Panc1 (cell line): Measurements from ENCODE around the gene OTOP2. TPM values are rescaled to one million over a fixed set of nuclear protein-coding genes. Genes with fewer than 3 reads are reported as not detected.

Experiments
- ATAC-seq: fragments of 200-7000 bp; cut with Tn5 transposase; 2 replicates; pipeline ENCODE4 v1.9.1; 2020; ENCODE audit warnings: mild to moderate bottlenecking, moderate library complexity
- BruUV-seq: library from RNA; stranded (reverse); fragments of 400-500 nt; replicated peaks from 2 replicates; lab custom pipeline; 2021; lab: Mats Ljungman, UMichigan
- CTCF ChIA-PET: fragments of 300-600 bp; sonication (Branson Sonifier 250); formaldehyde crosslinking; loops from one replicate; lab custom pipeline; 2022; ENCODE audit warnings: antibody characterized with exemption; lab: Charles Lee
- POLR2A ChIA-PET: fragments of 300-600 bp; sonication (Branson Sonifier 250); formaldehyde crosslinking; loops from one replicate; lab custom pipeline; 2022; ENCODE audit warnings: antibody characterized with exemption; lab: Charles Lee
- DNase-seq: peaks from one replicate; pipeline ENCODE4 v3.0.0-alpha.2; 2010; ENCODE audit warnings: low read depth, low spot score
- H3K27ac ChIP-seq: 2 replicates; pipeline ENCODE4 v1.5.1; 2011; ENCODE audit warnings: mild to moderate bottlenecking, low read length, inconsistent platforms
- H3K27me3 ChIP-seq: fragments of 200-500 bp; sonication (Bioruptor generic); 2 replicates; pipeline ENCODE4 v1.6.0; 2014; ENCODE audit warnings: low read length, inconsistent platforms; ENCODE audit not compliant: control insufficient read depth, insufficient read depth
- H3K36me3 ChIP-seq: fragments of 200-500 bp; sonication (Bioruptor generic); 2 replicates; pipeline ENCODE4 v1.5.1; 2014; ENCODE audit warnings: inconsistent platforms, mild to moderate bottlenecking, low read length, moderate library complexity; ENCODE audit not compliant: control insufficient read depth, insufficient read depth
- H3K4me1 ChIP-seq: 2 replicates; pipeline ENCODE4 v1.5.1; 2011; ENCODE audit warnings: inconsistent platforms, mild to moderate bottlenecking, low read length, moderate library complexity; ENCODE audit not compliant: control insufficient read depth, insufficient read depth
- H3K4me3 ChIP-seq, 2 experiments: 2 replicates each; pipeline ENCODE4 v1.5.1; 2011 to 2012; ENCODE audit warnings: low read depth in 2 of 2, low read length in 2 of 2, mild to moderate bottlenecking in 2 of 2, inconsistent platforms in 1 of 2, moderate library complexity in 1 of 2
- H3K9me3 ChIP-seq: fragments of 200-500 bp; sonication (Bioruptor generic); 2 replicates; pipeline ENCODE4 v1.5.1; 2014; ENCODE audit warnings: low read depth, mild to moderate bottlenecking, inconsistent platforms, low read length, moderate library complexity; ENCODE audit not compliant: control insufficient read depth, insufficient read depth
- CTCF ChIP-seq: fragments of 450-650 bp; IDR thresholded peaks from 2 replicates; pipeline ENCODE4 v1.5.1; 2017; ENCODE audit warnings: mild to moderate bottlenecking
- POLR2AphosphoS5 ChIP-seq: IDR thresholded peaks from 2 replicates; pipeline ENCODE4 v1.6.1; 2012; ENCODE audit warnings: mild to moderate bottlenecking, low read depth, low read length, moderate library complexity
- REST ChIP-seq, 2 experiments: IDR thresholded peaks; 2 replicates each; pipeline ENCODE4 v1.6.1; 2011 to 2012; ENCODE audit warnings: low read depth in 2 of 2, control low read depth in 1 of 2, low read length in 1 of 2, mild to moderate bottlenecking in 1 of 2, moderate library complexity in 1 of 2; ENCODE audit not compliant: insufficient read depth in 1 of 2
- SIN3A ChIP-seq: IDR thresholded peaks from 2 replicates; pipeline ENCODE4 v1.6.1; 2012; ENCODE audit warnings: low read depth, mild to moderate bottlenecking, low read length, moderate library complexity, borderline replicate concordance; ENCODE audit not compliant: insufficient read depth
- TCF7L2 ChIP-seq: IDR thresholded peaks from 2 replicates; pipeline ENCODE4 v1.6.1; 2011; ENCODE audit warnings: mild to moderate bottlenecking, low read depth, low read length, inconsistent platforms
- in situ Hi-C: cut with HindIII; loops from 2 replicates; pipeline ENCODE4 v1.10.0; 2016; ENCODE audit warnings: low sequenced_read_pairs, low pct_unique_long_range_greater_than_20kb
- intact Hi-C: fragments of 100-400 bp; cut with micrococcal nuclease; formaldehyde crosslinking; loops from one replicate; pipeline ENCODE4 v1.10.0; 2022; ENCODE audit not compliant: unreplicated experiment
- total RNA-seq: library from RNA; stranded (reverse); gene quantifications from one replicate; pipeline ENCODE4 v1.2.1, GENCODE V29; 2021; ENCODE audit not compliant: unreplicated experiment

The OTOP2 gene
- total RNA-seq, 1 experiment from 2014 or later: not detected

DNA sequence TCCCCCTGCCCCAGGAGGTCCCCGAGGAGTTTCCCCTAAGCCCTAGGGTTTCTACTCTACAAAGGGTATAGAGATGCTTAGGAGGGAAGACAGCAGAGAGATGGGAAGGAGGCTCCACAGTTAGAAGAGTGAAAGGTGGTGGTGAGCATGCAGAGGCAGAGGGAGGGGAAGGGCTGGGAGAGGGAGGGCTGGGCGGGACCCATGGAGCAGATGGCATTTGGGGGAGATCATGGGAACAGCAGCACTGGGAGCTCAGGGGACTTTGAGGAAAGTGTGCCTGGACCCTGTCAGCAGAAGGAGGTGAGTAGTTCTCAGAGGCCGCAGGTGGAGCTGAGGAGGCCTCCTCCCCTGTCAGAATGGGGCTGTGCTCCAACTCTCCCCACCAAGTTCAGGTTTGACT is 11.0 kb downstream of the OTOP2 start:
- intact Hi-C loops: no loop called here
- CTCF ChIA-PET: no interaction called here
- no peak for TF ChIP-seq TCF7L2
- no peak for TF ChIP-seq REST (IDR thresholded peaks at IDR 0.05; ENCODE audit: insufficient read depth in 1 of 2, low read depth in 2 of 2, low read length in 1 of 2)
- TF ChIP-seq SIN3A: no peak

GRCh38 chr17:74935585-74936469 is 11.8 kb downstream of the OTOP2 start, which contains the start of gene OTOP3:
Gene OTOP3 (plus strand): TSS chr17:74935898. CDS start chr17:74935922, 24 bp downstream.
- intact Hi-C loops: no loop called here
- Histone ChIP-seq H3K27me3 (peaks cover 13% of the 10 kb centered on the region; the same call in 1 of the 2 replicates), H3K36me3 (no peaks in the 10 kb centered on the region), H3K4me1 (no peaks in the 10 kb centered on the region), H3K9me3 (no peaks in the 10 kb centered on the region), H3K27ac (no peak within 1 kb of the TSS), H3K4me3 (no peak within 1 kb of the TSS)
- in situ Hi-C loops: no loop called here
- no TSS peak for BruUV-seq
- CTCF ChIA-PET: no interaction called here
- ATAC-seq (peak; percentile 60), DNase-seq (no peak)
- TF ChIP-seq SIN3A: no peak
- no peak for TF ChIP-seq POLR2AphosphoS5
- TF ChIP-seq CTCF: no peak
- TF ChIP-seq REST (IDR thresholded peaks at IDR 0.05; ENCODE audit: insufficient read depth in 1 of 2, low read depth in 2 of 2, low read length in 1 of 2): no peak
- no peak for TF ChIP-seq TCF7L2
- POLR2A ChIA-PET: interaction anchor here (0.7 kb wide), 1 partner anchor 41 kb away, joined by 15 read pairs; no protein-coding TSS in a partner anchor

More for the DNA sequence above, 11.0 kb downstream of the OTOP2 start:
- Histone ChIP-seq H3K36me3 (no peaks in the 10 kb centered on the region), H3K27ac (no peak overlapping the region), H3K27me3 (peaks cover 13% of the 10 kb centered on the region; the same call in 1 of the 2 replicates), H3K4me3 (no peak overlapping the region), H3K4me1 (no peaks in the 10 kb centered on the region), H3K9me3 (no peaks in the 10 kb centered on the region)
- DNase-seq (no peak), ATAC-seq (no peak)
- in situ Hi-C loops: no loop called here
- POLR2A ChIA-PET: no interaction called here
- no TSS peak for BruUV-seq
